Natural killer cell (primary cell): ENCODE results near the gene DUSP15. TPM values are rescaled to one million over a fixed set of nuclear protein-coding genes. Genes with fewer than 3 reads are reported as not detected.

Experiments used
- ATAC-seq, 3 donors: fragments of 150-1000 bp in 2 of 3; fragments of 200-7000 bp in 1 of 3; cut with Tn5 transposase; 1 replicate in 1 of 3; 2 replicates in 2 of 3; pipeline ENCODE4 v1.10.0; 2021; ENCODE audit warnings: mild to moderate bottlenecking in 2 of 3, moderate library complexity in 2 of 3
- DNase-seq, 2 donors: peaks; one replicate each; pipeline versions ENCODE4 v3.0.0 to v3.0.0-alpha.2; 2013 to 2021; ENCODE audit warnings: mixed read lengths in 1 of 2
- H3K27ac ChIP-seq: one replicate; pipeline ENCODE4 v1.5.1; 2013; ENCODE audit warnings: mild to moderate bottlenecking, low read length
- H3K27me3 ChIP-seq: one replicate; pipeline ENCODE4 v1.6.1; 2013; ENCODE audit warnings: low read length; ENCODE audit not compliant: control insufficient read depth, insufficient read depth
- H3K36me3 ChIP-seq: one replicate; pipeline ENCODE4 v1.6.1; 2013; ENCODE audit warnings: low read length; ENCODE audit not compliant: control insufficient read depth, insufficient read depth
- H3K4me1 ChIP-seq: one replicate; pipeline ENCODE4 v1.6.1; 2013; ENCODE audit warnings: low read length; ENCODE audit not compliant: control insufficient read depth, insufficient read depth
- H3K4me3 ChIP-seq: one replicate; pipeline ENCODE4 v1.5.1; 2013; ENCODE audit warnings: low read length
- H3K9me3 ChIP-seq: one replicate; pipeline ENCODE4 v1.6.1; 2013; ENCODE audit warnings: low read length; ENCODE audit not compliant: control insufficient read depth, insufficient read depth
- H3K27ac Mint-ChIP-seq, 2 donors: one replicate each; pipeline ENCODE4 v1.8.0; 2022; ENCODE audit warnings: mild to moderate bottlenecking in 2 of 2, mixed read lengths in 2 of 2, moderate library complexity in 1 of 2
- H3K27me3 Mint-ChIP-seq, 2 donors: one replicate each; pipeline ENCODE4 v1.8.0; 2022; ENCODE audit warnings: low read depth in 2 of 2, mixed read lengths in 2 of 2
- H3K36me3 Mint-ChIP-seq: one replicate; pipeline ENCODE4 v1.8.0; 2022; ENCODE audit warnings: mixed read lengths
- H3K4me1 Mint-ChIP-seq, 2 donors: one replicate each; pipeline ENCODE4 v1.8.0; 2022; ENCODE audit warnings: mixed read lengths in 2 of 2
- H3K4me3 Mint-ChIP-seq: one replicate; pipeline ENCODE4 v1.8.0; 2022; ENCODE audit warnings: mild to moderate bottlenecking, moderate library complexity, mixed read lengths
- H3K9me3 Mint-ChIP-seq, 2 donors: one replicate each; pipeline ENCODE4 v1.8.0; 2022; ENCODE audit warnings: mixed read lengths in 2 of 2
- CTCF ChIP-seq: fragments of 200-600 bp; IDR thresholded peaks from one replicate; pipeline ENCODE4 v1.8.0; 2022; ENCODE audit warnings: antibody characterized with exemption
- WGBS: methylation state at CpG from one replicate; pipeline ENCODE4 v1.1.7; 2013; ENCODE audit warnings: missing lambda C conversion rate; ENCODE audit not compliant: insufficient coverage; 5-methylcytosine and 5-hydroxymethylcytosine counted together
- intact Hi-C: fragments of 100-400 bp; cut with micrococcal nuclease; formaldehyde crosslinking; loops from one replicate; pipeline ENCODE4 v1.14.2; 2022
- total RNA-seq, 4 donors: library from RNA; stranded (reverse); fragments of 120-200 nt in 1 of 4; gene quantifications; one replicate each; pipeline versions ENCODE4 v1.2.3 to v1.2.4, GENCODE V29; 2013 to 2022

Gene DUSP15
- total RNA-seq, 3 donors from 2014 or later (not counting 1 experiment from before 2014, with no cell fraction given): not detected

GRCh38 chr20:31835554-31835953, 34.8 kb downstream of the DUSP15 start:
- Histone ChIP-seq H3K4me1 (peaks cover 49% of the 10 kb centered on the region), H3K27ac (no peak overlapping the region), H3K36me3 (no peaks in the 10 kb centered on the region), H3K9me3 (no peaks in the 10 kb centered on the region), H3K4me3 (no peak overlapping the region), H3K27me3 (peaks cover 7% of the 10 kb centered on the region)
- Mint-ChIP-seq H3K27ac (peak overlapping the region in 1 of 2 donors; percentile 63), H3K4me1 (peaks cover 23 to 28% of the 10 kb centered on the region in 2 donors), H3K9me3 (no peaks in the 10 kb centered on the region), H3K27me3 (peaks cover 0 to 5% of the 10 kb centered on the region in 2 donors), H3K4me3 (peak overlapping the region; percentile 47), H3K36me3 (no peaks in the 10 kb centered on the region)
- DNase-seq (no peak), ATAC-seq (no peak)
- intact Hi-C loops: no loop called here
- WGBS: 71% methylated on average over 9 of the region's 9 CpGs
- no peak for TF ChIP-seq CTCF

DNA sequence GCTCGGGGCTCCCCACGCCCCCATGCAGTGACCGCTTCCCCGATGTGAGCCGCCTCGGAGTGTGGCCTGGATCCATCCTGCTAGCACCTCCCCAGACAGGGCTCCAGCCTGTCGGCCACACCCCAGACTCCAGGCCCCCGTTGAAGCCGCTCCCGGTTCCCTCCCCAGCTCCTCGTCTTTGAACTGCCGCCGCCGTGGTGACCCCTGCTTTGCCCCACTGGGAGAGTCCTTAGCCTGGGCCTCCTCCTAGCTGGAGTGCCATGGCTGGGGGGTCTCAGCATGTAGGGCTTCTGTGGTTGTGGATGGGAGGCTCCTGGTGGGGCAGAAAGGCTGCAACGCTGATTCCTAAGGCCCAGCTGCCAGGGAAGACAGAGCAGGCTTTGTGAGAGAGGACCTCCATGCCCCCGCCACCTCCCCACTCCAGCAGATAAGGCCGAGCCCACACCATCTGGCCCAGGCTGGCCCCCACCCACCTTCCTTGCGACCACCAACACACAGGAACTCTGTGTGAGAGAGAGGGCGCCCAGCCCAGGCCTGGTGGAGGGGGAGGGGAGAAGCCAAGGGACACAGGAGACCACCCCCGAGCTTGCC, 36.3 kb downstream of the DUSP15 start:
- H3K27me3 Mint-ChIP-seq: peaks cover 0 to 5% of the 10 kb centered on the region in 2 donors
- H3K4me1 Mint-ChIP-seq: peaks cover 23 to 28% of the 10 kb centered on the region in 2 donors
- intact Hi-C loops: no loop called here
- H3K27ac Mint-ChIP-seq: no peak overlapping the region
- 88% methylated on average over 19 of the region's 20 CpGs for WGBS
- H3K9me3 Mint-ChIP-seq: no peaks in the 10 kb centered on the region
- Histone ChIP-seq H3K4me3 (no peak overlapping the region), H3K9me3 (no peaks in the 10 kb centered on the region), H3K4me1 (peaks cover 49% of the 10 kb centered on the region), H3K36me3 (no peaks in the 10 kb centered on the region), H3K27me3 (peaks cover 7% of the 10 kb centered on the region), H3K27ac (no peak overlapping the region)
- DNase-seq (no peak), ATAC-seq (no peak)
- no peaks in the 10 kb centered on the region for H3K36me3 Mint-ChIP-seq
- no peak overlapping the region for H3K4me3 Mint-ChIP-seq
- TF ChIP-seq CTCF: no peak

GRCh38 chr20:31833130-31833930, 37.0 kb downstream of the DUSP15 start:
- WGBS: 75% methylated on average over 14 of the region's 14 CpGs
- TF ChIP-seq CTCF: peak; percentile 89
- Histone ChIP-seq H3K27me3 (peaks cover 6% of the 10 kb centered on the region), H3K36me3 (no peaks in the 10 kb centered on the region), H3K27ac (no peak overlapping the region), H3K4me1 (peaks cover 49% of the 10 kb centered on the region), H3K4me3 (no peak overlapping the region), H3K9me3 (no peaks in the 10 kb centered on the region)
- Mint-ChIP-seq H3K9me3 (no peaks in the 10 kb centered on the region), H3K4me3 (no peak overlapping the region), H3K4me1 (peaks cover 23 to 28% of the 10 kb centered on the region in 2 donors), H3K27ac (no peak overlapping the region), H3K27me3 (peaks cover 0 to 5% of the 10 kb centered on the region in 2 donors), H3K36me3 (no peaks in the 10 kb centered on the region)
- ATAC-seq: peak; percentile 55 to 59 (median 57)
- intact Hi-C loops: no loop called here
- DNase-seq: peak; percentile 69 to 70
